ENCODE data around the gene GRXCR2.

GRXCR2 gene

DNA sequence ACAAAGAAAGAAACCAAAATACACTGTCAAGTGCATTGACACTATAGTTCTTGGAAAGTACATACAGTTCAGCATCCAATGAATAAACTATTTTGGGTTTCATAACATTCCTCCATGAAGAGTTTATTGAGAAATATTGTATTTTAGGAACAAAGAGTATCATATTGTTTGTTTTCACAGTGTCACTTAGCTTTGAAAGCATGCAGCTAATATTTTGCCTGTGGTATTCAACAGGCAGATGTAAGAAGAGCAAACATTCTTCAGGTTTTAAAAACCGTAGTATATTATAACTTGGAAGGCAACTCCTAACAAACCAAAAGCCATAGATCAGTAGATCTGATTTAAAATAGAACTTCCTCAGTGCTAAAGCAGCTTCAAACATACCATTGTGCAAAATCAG, 42.2 kb downstream of the GRXCR2 start:
- H3K9me2 ChIP-seq (replicated peaks; ENCODE audit: low read depth, low read length), result no peaks in the 10 kb centered on the region
- H3K9ac ChIP-seq (ENCODE audit: low read depth, low read length, poor library complexity, severe bottlenecking), result peak overlapping the region; percentile 81

DNA sequence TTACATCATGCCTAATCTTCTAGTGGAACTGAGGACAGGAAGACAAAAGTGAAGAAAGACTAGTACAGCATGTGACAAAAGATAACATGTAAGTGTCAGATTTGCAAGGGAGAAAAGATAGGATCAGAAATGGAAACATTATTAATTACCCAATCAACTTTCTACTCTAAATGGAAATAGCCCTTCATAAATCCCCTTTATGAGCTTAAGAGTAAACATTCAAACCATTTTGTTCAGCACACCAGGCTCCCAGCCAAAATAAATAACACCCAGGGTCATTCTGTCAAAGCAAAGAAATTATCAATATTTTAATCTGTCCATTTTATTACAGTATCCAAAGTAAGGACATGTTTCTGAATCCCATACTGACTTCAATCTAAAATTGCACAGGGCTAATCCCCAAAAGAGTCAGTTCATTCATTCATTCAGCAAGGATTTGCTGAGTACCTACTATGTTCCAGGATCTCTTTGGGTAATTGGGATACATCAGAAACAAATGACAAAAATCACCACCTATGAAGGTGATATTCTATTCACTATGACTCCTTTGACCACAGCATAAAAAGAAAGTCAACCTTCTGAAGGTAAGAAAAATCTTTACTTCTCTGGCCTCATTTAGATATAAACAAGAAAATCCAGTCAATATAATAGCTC, 43.0 kb downstream of the GRXCR2 start:
- no peaks in the 10 kb centered on the region for H3K27me3 ChIP-seq (ENCODE audit: insufficient read depth, low read length, poor library complexity, severe bottlenecking)
- TF ChIP-seq, protein P1, sequence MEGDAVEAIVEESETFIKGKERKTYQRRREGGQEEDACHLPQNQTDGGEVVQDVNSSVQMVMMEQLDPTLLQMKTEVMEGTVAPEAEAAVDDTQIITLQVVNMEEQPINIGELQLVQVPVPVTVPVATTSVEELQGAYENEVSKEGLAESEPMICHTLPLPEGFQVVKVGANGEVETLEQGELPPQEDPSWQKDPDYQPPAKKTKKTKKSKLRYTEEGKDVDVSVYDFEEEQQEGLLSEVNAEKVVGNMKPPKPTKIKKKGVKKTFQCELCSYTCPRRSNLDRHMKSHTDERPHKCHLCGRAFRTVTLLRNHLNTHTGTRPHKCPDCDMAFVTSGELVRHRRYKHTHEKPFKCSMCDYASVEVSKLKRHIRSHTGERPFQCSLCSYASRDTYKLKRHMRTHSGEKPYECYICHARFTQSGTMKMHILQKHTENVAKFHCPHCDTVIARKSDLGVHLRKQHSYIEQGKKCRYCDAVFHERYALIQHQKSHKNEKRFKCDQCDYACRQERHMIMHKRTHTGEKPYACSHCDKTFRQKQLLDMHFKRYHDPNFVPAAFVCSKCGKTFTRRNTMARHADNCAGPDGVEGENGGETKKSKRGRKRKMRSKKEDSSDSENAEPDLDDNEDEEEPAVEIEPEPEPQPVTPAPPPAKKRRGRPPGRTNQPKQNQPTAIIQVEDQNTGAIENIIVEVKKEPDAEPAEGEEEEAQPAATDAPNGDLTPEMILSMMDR (conservative IDR thresholded peaks at IDR 0.05; ENCODE audit: low read length), result no peak
- no peak for TF ChIP-seq EZH2phosphoT487 (IDR thresholded peaks at IDR 0.05; ENCODE audit: borderline replicate concordance)
- H2AFZ ChIP-seq (ENCODE audit: low read length), result no peak overlapping the region
- H3K4me3 ChIP-seq (ENCODE audit: low read length, poor library complexity, severe bottlenecking), result peak overlapping the region; percentile 40
- no peaks in the 10 kb centered on the region for H3K36me3 ChIP-seq (ENCODE audit: insufficient read depth, low read length)
- peaks cover 70% of the 10 kb centered on the region for H3K4me1 ChIP-seq (ENCODE audit: insufficient read depth, low read length, poor library complexity, severe bottlenecking)
- H4K20me1 ChIP-seq (ENCODE audit: insufficient read depth, low read length, poor library complexity, severe bottlenecking), result peaks cover 13% of the 10 kb centered on the region
- peak overlapping the region; percentile 80 for H3K4me2 ChIP-seq (ENCODE audit: low read depth, low read length, poor library complexity, severe bottlenecking)
- no peaks in the 10 kb centered on the region for H3K9me2 ChIP-seq (replicated peaks; ENCODE audit: low read depth, low read length)
- H3F3A ChIP-seq (ENCODE audit: low read depth), result no peaks in the 10 kb centered on the region
- no peak overlapping the region for H3K9ac ChIP-seq (ENCODE audit: low read depth, low read length, poor library complexity, severe bottlenecking)
- H3K9me3 ChIP-seq (ENCODE audit: insufficient read depth, low read depth, low read length), result no peaks in the 10 kb centered on the region
- peaks cover 77% of the 10 kb centered on the region for H3K79me2 ChIP-seq (ENCODE audit: insufficient read depth, low read length)

More for the DNA sequence above, 42.2 kb downstream of the GRXCR2 start:
- H3K4me2 ChIP-seq (ENCODE audit: low read depth, low read length, poor library complexity, severe bottlenecking), result peak overlapping the region; percentile 80
- no peak overlapping the region for H2AFZ ChIP-seq (ENCODE audit: low read length)
- no peaks in the 10 kb centered on the region for H3F3A ChIP-seq (ENCODE audit: low read depth)
- peaks cover 13% of the 10 kb centered on the region for H4K20me1 ChIP-seq (ENCODE audit: insufficient read depth, low read length, poor library complexity, severe bottlenecking)
- no peaks in the 10 kb centered on the region for H3K9me3 ChIP-seq (ENCODE audit: insufficient read depth, low read depth, low read length)
- peaks cover 81% of the 10 kb centered on the region for H3K79me2 ChIP-seq (ENCODE audit: insufficient read depth, low read length)
- TF ChIP-seq, protein P1 (conservative IDR thresholded peaks at IDR 0.05; ENCODE audit: low read length), result no peak
- no peak for TF ChIP-seq EZH2phosphoT487 (IDR thresholded peaks at IDR 0.05; ENCODE audit: borderline replicate concordance)
- H3K36me3 ChIP-seq (ENCODE audit: insufficient read depth, low read length), result no peaks in the 10 kb centered on the region
- peak overlapping the region; percentile 40 for H3K4me3 ChIP-seq (ENCODE audit: low read length, poor library complexity, severe bottlenecking)
- peaks cover 70% of the 10 kb centered on the region for H3K4me1 ChIP-seq (ENCODE audit: insufficient read depth, low read length, poor library complexity, severe bottlenecking)
- H3K27me3 ChIP-seq (ENCODE audit: insufficient read depth, low read length, poor library complexity, severe bottlenecking), result no peaks in the 10 kb centered on the region

DNA sequence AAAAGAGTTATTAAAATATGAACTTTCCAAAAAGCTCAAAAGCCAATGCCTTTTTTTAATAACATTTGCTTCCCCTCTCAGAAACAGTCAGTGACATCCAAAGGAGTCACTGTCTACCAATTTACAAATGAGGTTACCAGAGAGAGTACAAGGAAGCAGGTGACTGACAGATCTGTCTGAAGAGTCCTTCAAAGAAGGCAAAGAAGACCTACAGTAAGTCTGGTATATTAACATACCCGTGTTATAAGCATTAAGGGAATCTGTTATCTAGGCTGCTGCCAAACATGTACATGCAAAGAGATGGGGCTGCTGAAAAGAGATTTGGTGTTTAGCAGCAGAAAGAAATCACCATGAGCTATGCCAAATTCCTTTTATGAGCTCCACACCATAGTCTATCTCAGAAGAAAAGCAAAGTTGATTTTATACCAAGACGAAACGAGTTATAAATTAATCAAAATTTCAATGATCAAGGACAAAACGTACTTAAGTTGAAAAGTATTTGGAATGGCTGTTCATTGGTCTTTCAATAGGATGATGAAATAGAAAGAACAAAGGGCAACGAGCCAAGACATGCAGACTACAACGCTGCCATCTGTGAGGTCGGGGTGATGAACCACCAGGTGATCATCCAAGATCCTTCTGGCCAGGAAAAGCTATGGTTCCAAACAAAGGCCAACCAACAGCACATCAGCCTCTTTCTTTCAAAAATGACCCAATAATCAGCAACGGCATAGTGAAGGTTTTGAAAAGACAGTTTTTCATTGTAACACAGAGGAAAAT, 45.7 kb downstream of the GRXCR2 start:
- H3K36me3 ChIP-seq (ENCODE audit: insufficient read depth, low read length), result peaks cover 7% of the 10 kb centered on the region; the same call in 1 of the 2 replicates
- no peak for TF ChIP-seq EZH2phosphoT487 (IDR thresholded peaks at IDR 0.05; ENCODE audit: borderline replicate concordance)
- TF ChIP-seq, protein P1 (conservative IDR thresholded peaks at IDR 0.05; ENCODE audit: low read length), result no peak
- no peak overlapping the region for H3K4me3 ChIP-seq (ENCODE audit: low read length, poor library complexity, severe bottlenecking)
- H3K9me3 ChIP-seq (ENCODE audit: insufficient read depth, low read depth, low read length), result no peaks in the 10 kb centered on the region
- peaks cover 54% of the 10 kb centered on the region for H3K4me1 ChIP-seq (ENCODE audit: insufficient read depth, low read length, poor library complexity, severe bottlenecking)
- H4K20me1 ChIP-seq (ENCODE audit: insufficient read depth, low read length, poor library complexity, severe bottlenecking), result peaks cover 7% of the 10 kb centered on the region
- H3K9me2 ChIP-seq (replicated peaks; ENCODE audit: low read depth, low read length), result no peaks in the 10 kb centered on the region
- peaks cover 65% of the 10 kb centered on the region for H3K79me2 ChIP-seq (ENCODE audit: insufficient read depth, low read length)
- H3K4me2 ChIP-seq (ENCODE audit: low read depth, low read length, poor library complexity, severe bottlenecking), result peak overlapping the region; percentile 11
- H3F3A ChIP-seq (ENCODE audit: low read depth), result no peaks in the 10 kb centered on the region
- H3K9ac ChIP-seq (ENCODE audit: low read depth, low read length, poor library complexity, severe bottlenecking), result peak overlapping the region; percentile 2
- H2AFZ ChIP-seq (ENCODE audit: low read length), result no peak overlapping the region
- H3K27me3 ChIP-seq (ENCODE audit: insufficient read depth, low read length, poor library complexity, severe bottlenecking), result no peaks in the 10 kb centered on the region
